Measurements from ENCODE around the gene PANK4. TPM values are rescaled to one million over a fixed set of nuclear protein-coding genes. Genes with fewer than 3 reads are reported as not detected.

Gene PANK4
- total and polyA plus RNA-seq, 9 of the 15 experiments (the other 6 are each of a cell fraction or from before 2014, with no cell fraction given), result 0.93 to 55.6 (median 31.5) TPM

DNA sequence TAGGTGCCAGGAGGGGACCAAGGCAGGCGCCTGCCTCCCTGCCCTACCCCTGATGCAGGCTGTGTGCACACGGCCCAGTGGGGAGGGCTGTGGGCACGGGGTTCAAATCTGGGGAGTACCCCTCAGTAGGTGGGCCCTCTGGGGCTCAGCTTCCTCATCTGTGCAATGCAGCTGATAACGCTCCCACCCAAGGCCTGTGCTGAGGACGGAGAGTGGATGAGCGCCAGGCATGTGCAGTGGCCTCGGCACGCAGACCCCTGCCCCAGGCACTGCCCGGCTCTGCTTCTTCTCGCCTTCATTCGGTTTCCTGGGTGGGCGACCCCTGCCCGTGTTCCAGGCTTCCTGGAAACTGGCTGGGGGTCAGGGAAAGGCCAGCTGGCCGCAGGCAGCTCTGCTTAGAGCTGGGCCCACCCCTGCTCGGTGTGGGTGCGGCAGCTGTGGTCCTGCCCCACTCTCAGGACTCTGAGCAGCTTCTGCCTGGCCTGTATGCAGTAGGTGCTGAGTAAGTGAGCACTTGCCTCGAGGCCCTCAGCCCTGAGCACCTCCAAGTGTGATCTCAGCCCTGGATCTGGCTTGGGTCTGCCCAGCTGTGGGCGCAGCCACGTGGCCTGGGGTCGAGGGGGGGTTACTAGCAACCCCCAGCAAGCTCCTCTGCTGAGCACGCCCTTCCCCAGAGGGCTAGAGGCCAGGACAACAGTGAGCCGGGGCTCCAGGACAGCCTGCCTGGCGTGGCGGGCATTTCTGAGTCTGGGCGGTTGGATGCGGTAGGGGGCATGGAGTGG is 17.9 kb upstream of the PANK4 start (continued):
- TF ChIP-seq ZNF274 (IDR thresholded peaks at IDR 0.05; ENCODE audit: borderline replicate concordance, low read depth, low read length), result no peak
- no peak for TF ChIP-seq FOXK1 (CRISPR knock-in tag; IDR thresholded peaks at IDR 0.05; ENCODE audit: borderline replicate concordance)
- TF ChIP-seq SNRNP70 (optimal IDR thresholded peaks at IDR 0.05; ENCODE audit: low read depth, low read length), result no peak
- TF ChIP-seq, protein P1, sequence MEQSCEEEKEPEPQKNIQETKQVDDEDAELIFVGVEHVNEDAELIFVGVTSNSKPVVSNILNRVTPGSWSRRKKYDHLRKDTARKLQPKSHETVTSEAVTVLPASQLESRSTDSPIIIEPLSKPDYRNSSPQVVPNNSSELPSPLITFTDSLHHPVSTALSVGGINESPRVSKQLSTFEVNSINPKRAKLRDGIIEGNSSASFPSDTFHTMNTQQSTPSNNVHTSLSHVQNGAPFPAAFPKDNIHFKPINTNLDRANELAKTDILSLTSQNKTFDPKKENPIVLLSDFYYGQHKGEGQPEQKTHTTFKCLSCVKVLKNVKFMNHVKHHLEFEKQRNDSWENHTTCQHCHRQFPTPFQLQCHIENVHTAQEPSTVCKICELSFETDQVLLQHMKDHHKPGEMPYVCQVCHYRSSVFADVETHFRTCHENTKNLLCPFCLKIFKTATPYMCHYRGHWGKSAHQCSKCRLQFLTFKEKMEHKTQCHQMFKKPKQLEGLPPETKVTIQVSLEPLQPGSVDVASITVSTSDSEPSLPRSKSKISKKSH (CRISPR knock-in tag; IDR thresholded peaks at IDR 0.05), result no peak
- TF ChIP-seq HMG20B (CRISPR knock-in tag; IDR thresholded peaks at IDR 0.05), result no peak
- TF ChIP-seq ETV1 (tag; conservative IDR thresholded peaks at IDR 0.05; ENCODE audit: low read depth), result no peak
- TF ChIP-seq, protein P2, sequence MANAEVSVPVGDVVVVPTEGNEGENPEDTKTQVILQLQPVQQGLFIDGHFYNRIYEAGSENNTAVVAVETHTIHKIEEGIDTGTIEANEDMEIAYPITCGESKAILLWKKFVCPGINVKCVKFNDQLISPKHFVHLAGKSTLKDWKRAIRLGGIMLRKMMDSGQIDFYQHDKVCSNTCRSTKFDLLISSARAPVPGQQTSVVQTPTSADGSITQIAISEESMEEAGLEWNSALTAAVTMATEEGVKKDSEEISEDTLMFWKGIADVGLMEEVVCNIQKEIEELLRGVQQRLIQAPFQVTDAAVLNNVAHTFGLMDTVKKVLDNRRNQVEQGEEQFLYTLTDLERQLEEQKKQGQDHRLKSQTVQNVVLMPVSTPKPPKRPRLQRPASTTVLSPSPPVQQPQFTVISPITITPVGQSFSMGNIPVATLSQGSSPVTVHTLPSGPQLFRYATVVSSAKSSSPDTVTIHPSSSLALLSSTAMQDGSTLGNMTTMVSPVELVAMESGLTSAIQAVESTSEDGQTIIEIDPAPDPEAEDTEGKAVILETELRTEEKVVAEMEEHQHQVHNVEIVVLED (CRISPR knock-in tag; IDR thresholded peaks at IDR 0.05), result no peak
- no peak for TF ChIP-seq ZNF253 (CRISPR knock-in tag; conservative IDR thresholded peaks at IDR 0.05)
- TF ChIP-seq RAD51 (IDR thresholded peaks at IDR 0.05; ENCODE audit: borderline replicate concordance, low read depth), result peak; percentile 40; the same call in 1 of the 2 replicates
- TF ChIP-seq ZNF316 (IDR thresholded peaks at IDR 0.05), result no peak
- TF ChIP-seq ZNF778 (CRISPR knock-in tag; IDR thresholded peaks at IDR 0.05), result no peak
- TF ChIP-seq POLR2AphosphoS5 (IDR thresholded peaks at IDR 0.05; ENCODE audit: control insufficient read depth, insufficient read depth, low read depth, low read length), result no peak
- TF ChIP-seq TFAM (CRISPR knock-in tag; conservative IDR thresholded peaks at IDR 0.05), result no peak
- TF ChIP-seq, protein P3, sequence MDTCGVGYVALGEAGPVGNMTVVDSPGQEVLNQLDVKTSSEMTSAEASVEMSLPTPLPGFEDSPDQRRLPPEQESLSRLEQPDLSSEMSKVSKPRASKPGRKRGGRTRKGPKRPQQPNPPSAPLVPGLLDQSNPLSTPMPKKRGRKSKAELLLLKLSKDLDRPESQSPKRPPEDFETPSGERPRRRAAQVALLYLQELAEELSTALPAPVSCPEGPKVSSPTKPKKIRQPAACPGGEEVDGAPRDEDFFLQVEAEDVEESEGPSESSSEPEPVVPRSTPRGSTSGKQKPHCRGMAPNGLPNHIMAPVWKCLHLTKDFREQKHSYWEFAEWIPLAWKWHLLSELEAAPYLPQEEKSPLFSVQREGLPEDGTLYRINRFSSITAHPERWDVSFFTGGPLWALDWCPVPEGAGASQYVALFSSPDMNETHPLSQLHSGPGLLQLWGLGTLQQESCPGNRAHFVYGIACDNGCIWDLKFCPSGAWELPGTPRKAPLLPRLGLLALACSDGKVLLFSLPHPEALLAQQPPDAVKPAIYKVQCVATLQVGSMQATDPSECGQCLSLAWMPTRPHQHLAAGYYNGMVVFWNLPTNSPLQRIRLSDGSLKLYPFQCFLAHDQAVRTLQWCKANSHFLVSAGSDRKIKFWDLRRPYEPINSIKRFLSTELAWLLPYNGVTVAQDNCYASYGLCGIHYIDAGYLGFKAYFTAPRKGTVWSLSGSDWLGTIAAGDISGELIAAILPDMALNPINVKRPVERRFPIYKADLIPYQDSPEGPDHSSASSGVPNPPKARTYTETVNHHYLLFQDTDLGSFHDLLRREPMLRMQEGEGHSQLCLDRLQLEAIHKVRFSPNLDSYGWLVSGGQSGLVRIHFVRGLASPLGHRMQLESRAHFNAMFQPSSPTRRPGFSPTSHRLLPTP (IDR thresholded peaks at IDR 0.05; ENCODE audit: borderline replicate concordance, extremely low read depth, insufficient read length), result no peak
- TF ChIP-seq, protein P4, sequence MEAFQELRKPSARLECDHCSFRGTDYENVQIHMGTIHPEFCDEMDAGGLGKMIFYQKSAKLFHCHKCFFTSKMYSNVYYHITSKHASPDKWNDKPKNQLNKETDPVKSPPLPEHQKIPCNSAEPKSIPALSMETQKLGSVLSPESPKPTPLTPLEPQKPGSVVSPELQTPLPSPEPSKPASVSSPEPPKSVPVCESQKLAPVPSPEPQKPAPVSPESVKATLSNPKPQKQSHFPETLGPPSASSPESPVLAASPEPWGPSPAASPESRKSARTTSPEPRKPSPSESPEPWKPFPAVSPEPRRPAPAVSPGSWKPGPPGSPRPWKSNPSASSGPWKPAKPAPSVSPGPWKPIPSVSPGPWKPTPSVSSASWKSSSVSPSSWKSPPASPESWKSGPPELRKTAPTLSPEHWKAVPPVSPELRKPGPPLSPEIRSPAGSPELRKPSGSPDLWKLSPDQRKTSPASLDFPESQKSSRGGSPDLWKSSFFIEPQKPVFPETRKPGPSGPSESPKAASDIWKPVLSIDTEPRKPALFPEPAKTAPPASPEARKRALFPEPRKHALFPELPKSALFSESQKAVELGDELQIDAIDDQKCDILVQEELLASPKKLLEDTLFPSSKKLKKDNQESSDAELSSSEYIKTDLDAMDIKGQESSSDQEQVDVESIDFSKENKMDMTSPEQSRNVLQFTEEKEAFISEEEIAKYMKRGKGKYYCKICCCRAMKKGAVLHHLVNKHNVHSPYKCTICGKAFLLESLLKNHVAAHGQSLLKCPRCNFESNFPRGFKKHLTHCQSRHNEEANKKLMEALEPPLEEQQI (IDR thresholded peaks at IDR 0.05), result no peak
- peak; percentile 35 for TF ChIP-seq RBFOX2 (IDR thresholded peaks at IDR 0.05; ENCODE audit: low read depth, low read length)
- TF ChIP-seq ZNF175 (CRISPR knock-in tag; IDR thresholded peaks at IDR 0.05; ENCODE audit: low read depth), result no peak
- no peak for TF ChIP-seq SRSF3 (IDR thresholded peaks at IDR 0.05; ENCODE audit: insufficient read depth, low read length)
- peak; percentile 9; the same call in 1 of the 2 replicates for TF ChIP-seq GABPB1 (CRISPR knock-in tag; IDR thresholded peaks at IDR 0.05)
